GOT3 (cell line): ENCODE measurements around the gene CLSTN1.

Source experiments
- DNase-seq: peaks from one replicate; lab custom pipeline; 2025; ENCODE audit warnings: mixed read lengths; lab: John Stamatoyannopoulos, UW

The CLSTN1 gene

GRCh38 chr1:9850442-9851162 is 26.8 kb upstream of the CLSTN1 start:
- DNase-seq, result no peak

- no peak for DNase-seq
Observed at GRCh38 chr1:9849691-9850441, 26.1 kb upstream of the CLSTN1 start.

GRCh38 chr1:9848022-9848421 is 24.3 kb upstream of the CLSTN1 start:
- no peak for DNase-seq

GRCh38 chr1:9847269-9847668 is 23.5 kb upstream of the CLSTN1 start:
- DNase-seq, result no peak

- DNase-seq, result no peak
Observed at GRCh38 chr1:9846611-9847171, 22.9 kb upstream of the CLSTN1 start.

GRCh38 chr1:9845914-9846313 is 22.1 kb upstream of the CLSTN1 start:
- DNase-seq, result no peak

- no peak for DNase-seq
Observed at GRCh38 chr1:9844756-9845155, 21.0 kb upstream of the CLSTN1 start.

- no peak for DNase-seq
Observed at GRCh38 chr1:9844106-9844505, 20.3 kb upstream of the CLSTN1 start.

- no peak for DNase-seq
Observed at GRCh38 chr1:9843576-9843945, 19.8 kb upstream of the CLSTN1 start.

- no peak for DNase-seq
Observed at GRCh38 chr1:9842781-9843575, 19.2 kb upstream of the CLSTN1 start.

- DNase-seq, result no peak
Observed at GRCh38 chr1:9842073-9842711, 18.4 kb upstream of the CLSTN1 start.

- DNase-seq, result no peak
Observed at GRCh38 chr1:9841460-9841859, 17.7 kb upstream of the CLSTN1 start.

GRCh38 chr1:9840176-9840575 is 16.4 kb upstream of the CLSTN1 start:
- DNase-seq, result no peak

GRCh38 chr1:9838946-9839345 is 15.2 kb upstream of the CLSTN1 start:
- no peak for DNase-seq

GRCh38 chr1:9836632-9836960 is 12.8 kb upstream of the CLSTN1 start:
- no peak for DNase-seq

GRCh38 chr1:9835758-9836631 is 12.2 kb upstream of the CLSTN1 start:
- DNase-seq, result no peak

- DNase-seq, result no peak
Observed at GRCh38 chr1:9835404-9835757, 11.6 kb upstream of the CLSTN1 start.

- DNase-seq, result no peak
Observed at GRCh38 chr1:9833632-9834031, 9.9 kb upstream of the CLSTN1 start.

- no peak for DNase-seq
Observed at GRCh38 chr1:9827558-9828185, 3.9 kb upstream of the CLSTN1 start.

- no peak for DNase-seq
Observed at GRCh38 chr1:9826616-9827015, 2.9 kb upstream of the CLSTN1 start.

GRCh38 chr1:9826087-9826486 is 2.3 kb upstream of the CLSTN1 start:
- DNase-seq, result no peak
